BJ (cell line): Measurements from ENCODE around the gene XRCC4. TPM values are rescaled to one million over a fixed set of nuclear protein-coding genes. Genes with fewer than 3 reads are reported as not detected.
"Not testable (repeated sequence)": the region's sequence is repeated elsewhere in the genome, so short reads cannot be mapped to it uniquely, and the experiment has no call there.

Experiments used
- CTCF ChIA-PET: fragments of 350-600 bp; formaldehyde crosslinking; extraction: SDS; loops from one replicate; lab custom pipeline; 2021; ENCODE audit warnings: antibody characterized with exemption, inconsistent platforms; lab: Yijun Ruan, JAX
- POLR2A ChIA-PET: fragments of 300-600 bp; sonication (Branson Sonifier 250); formaldehyde crosslinking; extraction: SDS; loops from one replicate; lab custom pipeline; 2021; ENCODE audit warnings: antibody characterized with exemption; lab: Charles Lee
- DNase-seq: peaks from one replicate; pipeline ENCODE4 v3.0.0-alpha.2; 2011; ENCODE audit warnings: low read depth
- H3K27me3 ChIP-seq: 2 replicates; pipeline ENCODE4 v1.6.0; 2011; ENCODE audit warnings: low read length; ENCODE audit not compliant: control insufficient read depth, insufficient read depth
- H3K36me3 ChIP-seq: 2 replicates; pipeline ENCODE4 v1.5.1; 2011; ENCODE audit warnings: low read length; ENCODE audit not compliant: control insufficient read depth, insufficient read depth
- H3K4me3 ChIP-seq: 2 replicates; pipeline ENCODE4 v1.5.1; 2011; ENCODE audit warnings: low read depth, mild to moderate bottlenecking, control low read depth, low read length
- CTCF ChIP-seq: IDR thresholded peaks from 2 replicates; pipeline ENCODE4 v1.5.1; 2011; ENCODE audit warnings: low read depth, mild to moderate bottlenecking, control low read depth, inconsistent platforms, low read length, moderate library complexity; ENCODE audit not compliant: insufficient read depth
- polyA plus RNA-seq: library from polyadenylated mRNA; depleted of rRNA; stranded (reverse); fragments of >200 nt; gene quantifications from 2 replicates; pipeline ENCODE4 v1.2.3, GENCODE V29; 2011

Gene XRCC4
- polyA plus RNA-seq, 1 experiment, result 1.6 TPM

GRCh38 chr5:83255268-83255667 lies 177.9 kb downstream of the XRCC4 start:
- Histone ChIP-seq H3K4me3 (no peak overlapping the region), H3K27me3 (no peaks in the 10 kb centered on the region), H3K36me3 (no peaks in the 10 kb centered on the region)
- peak; percentile 9 for DNase-seq
- TF ChIP-seq CTCF, result no peak
- ChIA-PET POLR2A (no interaction called here), CTCF (no interaction called here)

GRCh38 chr5:83256091-83256780 lies 178.9 kb downstream of the XRCC4 start:
- no peak for TF ChIP-seq CTCF
- Histone ChIP-seq H3K36me3 (no peaks in the 10 kb centered on the region), H3K4me3 (no peak overlapping the region), H3K27me3 (no peaks in the 10 kb centered on the region)
- POLR2A ChIA-PET, result no interaction called here
- DNase-seq, result no peak
- CTCF ChIA-PET, result no interaction called here

GRCh38 chr5:83257684-83258083 lies 180.3 kb downstream of the XRCC4 start:
- CTCF ChIA-PET, H3K36me3 ChIP-seq, H3K4me3 ChIP-seq, DNase-seq, H3K27me3 ChIP-seq, POLR2A ChIA-PET: not testable (repeated sequence)

- H3K4me3 ChIP-seq, result no peak overlapping the region
- ChIA-PET POLR2A (no interaction called here), CTCF (no interaction called here)
- H3K36me3 ChIP-seq, result no peaks in the 10 kb centered on the region
- no peak for TF ChIP-seq CTCF
- DNase-seq, result no peak
- no peaks in the 10 kb centered on the region for H3K27me3 ChIP-seq
Measured at GRCh38 chr5:83265318-83265717, 188.0 kb downstream of the XRCC4 start.

GRCh38 chr5:83270311-83270710 lies 193.0 kb downstream of the XRCC4 start:
- no peak for DNase-seq
- no peaks in the 10 kb centered on the region for H3K27me3 ChIP-seq
- H3K4me3 ChIP-seq, result no peak overlapping the region
- POLR2A ChIA-PET, result no interaction called here
- no peak for TF ChIP-seq CTCF
- CTCF ChIA-PET, result no interaction called here
- H3K36me3 ChIP-seq, result no peaks in the 10 kb centered on the region

- TF ChIP-seq CTCF, result no peak
- CTCF ChIA-PET, result no interaction called here
- H3K36me3 ChIP-seq, result no peaks in the 10 kb centered on the region
- no peak for DNase-seq
- H3K4me3 ChIP-seq, result no peak overlapping the region
- POLR2A ChIA-PET, result no interaction called here
- no peaks in the 10 kb centered on the region for H3K27me3 ChIP-seq
Measured at GRCh38 chr5:83277154-83277553, 199.8 kb downstream of the XRCC4 start.
